B cell (primary cell): ENCODE measurements around the gene TMPRSS9. TPM values are rescaled to one million over a fixed set of nuclear protein-coding genes. Genes with fewer than 3 reads are reported as not detected.

ENCODE experiments used
- ATAC-seq: fragments of 200-7000 bp; cut with Tn5 transposase; one replicate; pipeline ENCODE4 v1.10.0; 2021; ENCODE audit warnings: low read depth, mild to moderate bottlenecking, moderate number of reproducible peaks, moderate library complexity
- CTCF ChIA-PET: fragments of 350-600 bp; sonication (Branson Sonifier 250); formaldehyde crosslinking; loops from one replicate; lab custom pipeline; 2021; ENCODE audit warnings: antibody characterized with exemption, inconsistent platforms; lab: Charles Lee
- POLR2A ChIA-PET: fragments of 350-600 bp; sonication (Branson Sonifier 250); formaldehyde crosslinking; loops from one replicate; lab custom pipeline; 2021; ENCODE audit warnings: antibody characterized with exemption; lab: Charles Lee
- DNase-seq: peaks from one replicate; pipeline ENCODE4 v3.0.0; 2013
- H2AFZ ChIP-seq: 2 replicates; pipeline ENCODE4 v1.6.1; 2012; ENCODE audit warnings: mild to moderate bottlenecking, low read depth, low read length; ENCODE audit not compliant: insufficient read depth, poor library complexity, severe bottlenecking
- H3K27ac ChIP-seq, 2 donors: 1 replicate in 1 of 2; 2 replicates in 1 of 2; pipeline ENCODE4 v1.5.1; 2012 to 2013; ENCODE audit warnings: low read length in 2 of 2, mild to moderate bottlenecking in 2 of 2, moderate library complexity in 1 of 2
- H3K27me3 ChIP-seq, 4 experiments: fragments of 200-600 bp in 1 of 4; sonication (generic) in 1 of 4; replicated peaks in 1 of 4; 1 replicate in 2 of 4; 2 replicates in 2 of 4; pipeline versions ENCODE4 v1.6.1 to v1.7.0; 2013 to 2016; ENCODE audit warnings: low read length in 3 of 4, mild to moderate bottlenecking in 2 of 4, mixed read lengths in 1 of 4, moderate library complexity in 1 of 4; ENCODE audit not compliant: insufficient read depth in 4 of 4, control insufficient read depth in 3 of 4; ENCODE audit errors: control extremely low read depth in 1 of 4
- H3K36me3 ChIP-seq, 2 experiments: replicated peaks in 1 of 2; 1 replicate in 1 of 2; 2 replicates in 1 of 2; pipeline versions ENCODE4 v1.6.1 to v1.7.1; 2013; ENCODE audit warnings: low read length in 1 of 2; ENCODE audit not compliant: insufficient read depth in 2 of 2, control insufficient read depth in 1 of 2; ENCODE audit errors: control extremely low read depth in 1 of 2, extremely low read depth in 1 of 2
- H3K4me1 ChIP-seq, 2 donors: fragments of 200-600 bp in 1 of 2; sonication (generic) in 1 of 2; 1 replicate in 1 of 2; 2 replicates in 1 of 2; pipeline versions ENCODE4 v1.5.1 to v1.6.1; 2013 to 2017; ENCODE audit warnings: low read length in 2 of 2; ENCODE audit not compliant: control insufficient read depth in 2 of 2, insufficient read depth in 2 of 2
- H3K4me2 ChIP-seq: replicated peaks from 2 replicates; pipeline ENCODE3; 2012; ENCODE audit warnings: mild to moderate bottlenecking, low read depth, low read length; ENCODE audit not compliant: poor library complexity, severe bottlenecking
- H3K4me3 ChIP-seq, 5 experiments: fragments of 200-600 bp in 1 of 5; sonication (generic) in 1 of 5; 1 replicate in 3 of 5; 2 replicates in 2 of 5; pipeline versions ENCODE4 v1.5.1 to v1.7.0; 2011 to 2016; ENCODE audit warnings: low read length in 4 of 5, mild to moderate bottlenecking in 4 of 5, low read depth in 2 of 5, control low read depth in 1 of 5, moderate library complexity in 1 of 5; ENCODE audit not compliant: insufficient read depth in 1 of 5; ENCODE audit errors: control extremely low read depth in 1 of 5, extremely low read depth in 1 of 5
- H3K79me2 ChIP-seq: fragments of 200-600 bp; sonication (generic); one replicate; pipeline ENCODE4 v1.6.0; 2016; ENCODE audit warnings: low read length; ENCODE audit not compliant: control insufficient read depth, insufficient read depth
- H3K9ac ChIP-seq: fragments of 200-600 bp; sonication (generic); 2 replicates; pipeline ENCODE4 v1.6.1; 2017; ENCODE audit warnings: mild to moderate bottlenecking, low read length, moderate library complexity
- H3K9me3 ChIP-seq, 3 donors: one replicate each; pipeline versions ENCODE4 v1.6.1 to v1.7.1; 2013; ENCODE audit warnings: low read length in 2 of 3; ENCODE audit not compliant: control insufficient read depth in 2 of 3, insufficient read depth in 1 of 3; ENCODE audit errors: control extremely low read depth in 1 of 3
- H4K20me1 ChIP-seq: 2 replicates; pipeline ENCODE4 v1.6.0; 2012; ENCODE audit warnings: mild to moderate bottlenecking, low read length; ENCODE audit not compliant: insufficient read depth, control insufficient read depth, poor library complexity, severe bottlenecking
- H3K27ac Mint-ChIP-seq: one replicate; pipeline ENCODE4 v1.8.0; 2021; ENCODE audit warnings: mixed read lengths
- H3K27me3 Mint-ChIP-seq: one replicate; pipeline ENCODE4 v1.8.0; 2021; ENCODE audit warnings: mixed read lengths
- H3K4me1 Mint-ChIP-seq: one replicate; pipeline ENCODE4 v1.8.0; 2021; ENCODE audit warnings: mixed read lengths
- H3K4me3 Mint-ChIP-seq: one replicate; pipeline ENCODE4 v1.8.0; 2021; ENCODE audit warnings: mixed read lengths
- H3K9me3 Mint-ChIP-seq: one replicate; pipeline ENCODE4 v1.8.0; 2022; ENCODE audit warnings: mixed read lengths; ENCODE audit not compliant: insufficient read depth
- EZH2 ChIP-seq: IDR thresholded peaks from 2 replicates; pipeline ENCODE4 v1.6.1; 2012; ENCODE audit warnings: borderline replicate concordance, low read depth, mild to moderate bottlenecking, moderate library complexity, low read length; ENCODE audit not compliant: insufficient read depth, poor library complexity, severe bottlenecking
- WGBS: methylation state at CpG from one replicate; pipeline ENCODE4 v1.1.5; 2013; ENCODE audit warnings: missing lambda C conversion rate; ENCODE audit not compliant: insufficient coverage; 5-methylcytosine and 5-hydroxymethylcytosine counted together
- intact Hi-C: fragments of 100-400 bp; cut with micrococcal nuclease; formaldehyde crosslinking; loops from one replicate; pipeline ENCODE4 v1.10.0; 2022
- polyA plus RNA-seq: library from polyadenylated mRNA; depleted of rRNA; stranded (reverse); fragments of >200 nt; gene quantifications from 2 replicates; pipeline ENCODE4 v1.2.3, GENCODE V29; 2012
- total RNA-seq, 2 donors: library from RNA; stranded (reverse); fragments of 120-200 nt in 1 of 2; gene quantifications; 1 replicate in 1 of 2; 2 replicates in 1 of 2; pipeline versions ENCODE4 v1.2.3 to v1.2.4, GENCODE V29; 2013 to 2022
- TF ChIP-seq, protein P1 (sequence below): fragments of 200-600 bp; IDR thresholded peaks from one replicate; pipeline ENCODE4 v1.8.0; 2022; ENCODE audit warnings: antibody characterized with exemption, mild to moderate bottlenecking

The TMPRSS9 gene
- total and polyA plus RNA-seq, 2 donors (not counting 1 experiment from before 2014, with no cell fraction given), result not detected

DNA sequence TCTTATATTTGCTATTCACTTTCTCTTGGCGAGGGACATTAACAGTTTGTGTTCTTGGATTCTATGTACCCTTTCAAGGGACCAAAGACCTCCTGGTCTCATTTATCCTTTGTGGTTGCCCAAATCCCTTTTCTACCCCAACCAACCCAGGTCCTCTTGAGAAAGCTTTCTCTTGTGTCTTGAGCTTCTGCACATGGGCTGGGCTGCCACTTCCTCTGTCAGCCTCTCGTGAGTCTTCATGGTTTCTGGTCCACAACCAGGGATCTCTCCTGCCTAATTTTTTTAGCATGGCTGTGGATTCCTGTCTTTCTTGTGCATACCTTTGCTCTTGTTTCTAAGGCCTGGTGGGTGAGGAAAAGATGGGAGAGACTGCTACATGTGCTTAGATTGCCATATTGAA is 52.4 kb downstream of the TMPRSS9 start:
- no peak overlapping the region for H2AFZ ChIP-seq
- H3K9me3 ChIP-seq, result peaks cover 0 to 22% (median 0%) of the 10 kb centered on the region in 3 donors
- no peaks in the 10 kb centered on the region for H3K4me1 Mint-ChIP-seq
- POLR2A ChIA-PET, result no interaction called here
- H3K9ac ChIP-seq, result no peak overlapping the region
- H3K27me3 ChIP-seq, result peaks cover 0 to 5% (median 1%) of the 10 kb centered on the region in 4 experiments
- intact Hi-C loops, result no loop called here
- H3K4me2 ChIP-seq, result no peak overlapping the region
- no peak overlapping the region for H3K4me3 ChIP-seq
- TF ChIP-seq EZH2, result no peak
- TF ChIP-seq, protein P1, sequence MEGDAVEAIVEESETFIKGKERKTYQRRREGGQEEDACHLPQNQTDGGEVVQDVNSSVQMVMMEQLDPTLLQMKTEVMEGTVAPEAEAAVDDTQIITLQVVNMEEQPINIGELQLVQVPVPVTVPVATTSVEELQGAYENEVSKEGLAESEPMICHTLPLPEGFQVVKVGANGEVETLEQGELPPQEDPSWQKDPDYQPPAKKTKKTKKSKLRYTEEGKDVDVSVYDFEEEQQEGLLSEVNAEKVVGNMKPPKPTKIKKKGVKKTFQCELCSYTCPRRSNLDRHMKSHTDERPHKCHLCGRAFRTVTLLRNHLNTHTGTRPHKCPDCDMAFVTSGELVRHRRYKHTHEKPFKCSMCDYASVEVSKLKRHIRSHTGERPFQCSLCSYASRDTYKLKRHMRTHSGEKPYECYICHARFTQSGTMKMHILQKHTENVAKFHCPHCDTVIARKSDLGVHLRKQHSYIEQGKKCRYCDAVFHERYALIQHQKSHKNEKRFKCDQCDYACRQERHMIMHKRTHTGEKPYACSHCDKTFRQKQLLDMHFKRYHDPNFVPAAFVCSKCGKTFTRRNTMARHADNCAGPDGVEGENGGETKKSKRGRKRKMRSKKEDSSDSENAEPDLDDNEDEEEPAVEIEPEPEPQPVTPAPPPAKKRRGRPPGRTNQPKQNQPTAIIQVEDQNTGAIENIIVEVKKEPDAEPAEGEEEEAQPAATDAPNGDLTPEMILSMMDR, result no peak
- H4K20me1 ChIP-seq, result no peaks in the 10 kb centered on the region
- CTCF ChIA-PET, result no interaction called here
- ATAC-seq (no peak), DNase-seq (no peak)
- H3K27me3 Mint-ChIP-seq, result peaks cover 9% of the 10 kb centered on the region
- no peak overlapping the region for H3K27ac ChIP-seq
- no peak overlapping the region for H3K4me3 Mint-ChIP-seq
- 50% methylated on average over 2 of the region's 2 CpGs for WGBS
- no peak overlapping the region for H3K27ac Mint-ChIP-seq
- no peaks in the 10 kb centered on the region for H3K4me1 ChIP-seq
- H3K36me3 ChIP-seq, result no peaks in the 10 kb centered on the region
- no peaks in the 10 kb centered on the region for H3K79me2 ChIP-seq
- H3K9me3 Mint-ChIP-seq, result no peaks in the 10 kb centered on the region

GRCh38 chr19:2413159-2413558 is 53.1 kb downstream of the TMPRSS9 start:
- no peak overlapping the region for H3K27ac Mint-ChIP-seq
- no peak for TF ChIP-seq EZH2
- TF ChIP-seq, protein P1, result no peak
- ChIA-PET CTCF (no interaction called here), POLR2A (no interaction called here)
- no peaks in the 10 kb centered on the region for H3K9me3 Mint-ChIP-seq
- H3K4me1 Mint-ChIP-seq, result no peaks in the 10 kb centered on the region
- H3K4me1 ChIP-seq, result no peaks in the 10 kb centered on the region
- H3K4me3 ChIP-seq, result no peak overlapping the region
- peaks cover 0 to 22% (median 0%) of the 10 kb centered on the region in 3 donors for H3K9me3 ChIP-seq
- ATAC-seq (no peak), DNase-seq (no peak)
- intact Hi-C loops, result no loop called here
- no peak overlapping the region for H3K4me3 Mint-ChIP-seq
- no peaks in the 10 kb centered on the region for H3K36me3 ChIP-seq
- no peaks in the 10 kb centered on the region for H4K20me1 ChIP-seq
- peaks cover 9% of the 10 kb centered on the region for H3K27me3 Mint-ChIP-seq
- H3K79me2 ChIP-seq, result no peaks in the 10 kb centered on the region
- peaks cover 0 to 5% (median 1%) of the 10 kb centered on the region in 4 experiments for H3K27me3 ChIP-seq
- no peak overlapping the region for H3K4me2 ChIP-seq
- no peak overlapping the region for H3K27ac ChIP-seq
- no peak overlapping the region for H3K9ac ChIP-seq
- H2AFZ ChIP-seq, result no peak overlapping the region
- WGBS, result 93% methylated on average over 6 of the region's 7 CpGs
